MM.1S (cell line): ENCODE measurements around the gene GSTA1.
"Not testable (repeated sequence)": the region's sequence is repeated elsewhere in the genome, so short reads cannot be mapped to it uniquely, and the experiment has no call there.

ENCODE experiments used
- DNase-seq: peaks from one replicate; pipeline ENCODE4 v3.0.0-alpha.2; 2015
- H2AFZ ChIP-seq: fragments of 300-600 bp; sonication (generic); 2 replicates; pipeline ENCODE4 v1.6.0; 2016; ENCODE audit warnings: antibody characterized with exemption, low read length
- H3F3A ChIP-seq: fragments of 300-600 bp; sonication (generic); 2 replicates; pipeline ENCODE4 v1.6.1; 2016; ENCODE audit warnings: mild to moderate bottlenecking, antibody characterized with exemption, low read length, moderate library complexity, mixed read lengths; ENCODE audit not compliant: insufficient read depth
- H3K27ac ChIP-seq: fragments of 300-600 bp; sonication (generic); 2 replicates; pipeline ENCODE4 v1.5.1; 2016; ENCODE audit warnings: mild to moderate bottlenecking, low read length
- H3K27me3 ChIP-seq: fragments of 300-600 bp; sonication (generic); replicated peaks from 2 replicates; pipeline ENCODE4 v1.6.0; 2016; ENCODE audit warnings: low read length; ENCODE audit not compliant: insufficient read depth
- H3K36me3 ChIP-seq: fragments of 300-600 bp; sonication (generic); replicated peaks from 2 replicates; pipeline ENCODE4 v1.6.1; 2016; ENCODE audit warnings: mild to moderate bottlenecking, low read length, mixed read lengths; ENCODE audit not compliant: insufficient read depth
- H3K4me1 ChIP-seq: fragments of 300-600 bp; sonication (generic); 2 replicates; pipeline ENCODE4 v1.6.1; 2016; ENCODE audit warnings: low read length, mixed read lengths
- H3K4me2 ChIP-seq: fragments of 300-600 bp; sonication (generic); 2 replicates; pipeline ENCODE4 v1.6.0; 2016; ENCODE audit warnings: low read depth, low read length
- H3K4me3 ChIP-seq: fragments of 300-600 bp; sonication (generic); 2 replicates; pipeline ENCODE4 v1.5.1; 2016; ENCODE audit warnings: low read length, mixed read lengths
- H3K79me2 ChIP-seq: fragments of 300-600 bp; sonication (generic); 2 replicates; pipeline ENCODE4 v1.6.1; 2016; ENCODE audit warnings: mixed run types, low read length, mixed read lengths
- H3K9ac ChIP-seq: fragments of 300-600 bp; sonication (generic); 2 replicates; pipeline ENCODE4 v1.6.1; 2016; ENCODE audit warnings: low read length, mixed read lengths
- H3K9me2 ChIP-seq: fragments of 300-600 bp; sonication (generic); replicated peaks from 2 replicates; pipeline ENCODE4 v1.6.1; 2016; ENCODE audit warnings: mild to moderate bottlenecking, low read length, mixed read lengths; ENCODE audit not compliant: insufficient read depth
- H3K9me3 ChIP-seq: fragments of 300-600 bp; sonication (generic); replicated peaks from 2 replicates; pipeline ENCODE4 v1.6.1; 2016; ENCODE audit warnings: mild to moderate bottlenecking, low read length, mixed read lengths; ENCODE audit not compliant: insufficient read depth
- H4K20me1 ChIP-seq: fragments of 300-600 bp; sonication (generic); 2 replicates; pipeline ENCODE4 v1.6.1; 2016; ENCODE audit warnings: mild to moderate bottlenecking, low read length, moderate library complexity, mixed read lengths; ENCODE audit not compliant: insufficient read depth
- EZH2 ChIP-seq: fragments of 300-600 bp; sonication (generic); optimal IDR thresholded peaks from 2 replicates; pipeline ENCODE3; 2017; ENCODE audit warnings: low read depth, mild to moderate bottlenecking, antibody characterized with exemption, low read length, mixed read lengths
- EZH2phosphoT487 ChIP-seq: fragments of 300-600 bp; sonication (generic); IDR thresholded peaks from 2 replicates; pipeline ENCODE4 v1.6.1; 2018; ENCODE audit warnings: antibody characterized with exemption, low read length
- TF ChIP-seq, protein P1 (sequence below): fragments of 300-600 bp; sonication (generic); IDR thresholded peaks from 2 replicates; pipeline ENCODE4 v1.5.1; 2016; ENCODE audit warnings: antibody characterized with exemption, low read length, mixed read lengths

The GSTA1 gene

DNA sequence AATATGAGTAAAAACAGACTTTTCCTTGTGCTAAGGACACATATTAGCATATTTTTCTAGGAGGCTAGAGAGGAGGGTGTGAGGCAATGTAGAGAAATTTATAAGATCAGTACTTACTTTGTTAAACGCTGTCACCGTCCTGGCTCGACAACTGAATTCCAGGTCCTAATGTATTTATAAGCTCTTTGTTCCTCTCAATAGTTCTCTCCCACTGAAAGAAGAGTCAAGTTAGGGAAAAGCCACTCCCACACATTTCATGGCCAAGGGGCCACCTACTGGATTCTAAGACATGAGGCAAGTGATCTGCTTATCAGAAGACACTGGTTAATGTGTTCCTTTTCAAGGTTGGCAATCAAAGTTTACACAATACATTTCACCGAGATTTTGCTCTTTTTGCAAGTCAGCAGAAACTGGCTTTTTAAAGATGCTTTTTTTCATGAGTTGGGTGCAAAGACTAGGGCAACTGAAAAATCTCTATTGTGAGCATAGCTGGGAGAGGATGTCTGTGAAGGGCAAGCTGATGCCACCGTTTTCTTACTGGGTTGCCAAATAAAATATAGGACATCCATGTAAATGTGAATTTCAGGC is at the start of gene GSTA1:
Gene GSTA1 (minus strand): TSS at position 149 of the 588 bp plus-strand sequence. CDS start 4,549 bp downstream, outside the sequence.
- not testable (repeated sequence) for H3K27me3 ChIP-seq, H2AFZ ChIP-seq, H3K9ac ChIP-seq, DNase-seq, H3K36me3 ChIP-seq, H3K79me2 ChIP-seq, H3K9me3 ChIP-seq, H3K9me2 ChIP-seq, H3K27ac ChIP-seq, H3K4me3 ChIP-seq, H3K4me2 ChIP-seq, H4K20me1 ChIP-seq, H3F3A ChIP-seq, H3K4me1 ChIP-seq

DNA sequence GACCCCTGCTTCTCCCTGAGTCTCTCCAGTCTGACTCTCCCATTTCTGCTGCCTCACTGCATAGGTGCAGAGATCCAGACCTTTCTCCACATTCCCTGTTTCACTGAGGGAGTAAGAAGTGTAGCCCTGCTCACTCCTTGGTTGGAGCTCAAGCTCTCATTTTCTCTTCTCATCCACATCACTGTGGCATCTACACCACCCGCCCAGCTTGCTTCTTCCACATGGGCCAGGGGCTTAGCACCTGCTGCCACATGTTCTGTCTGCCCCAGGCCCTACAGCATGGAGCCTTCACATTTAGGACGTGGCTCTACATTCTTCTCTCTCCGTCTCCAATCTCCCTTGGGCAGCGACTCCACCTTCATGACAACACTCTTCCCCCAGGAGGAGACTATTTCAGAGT is 45.5 kb upstream of the GSTA1 start:
- H2AFZ ChIP-seq: no peak overlapping the region
- H3K9me3 ChIP-seq: no peaks in the 10 kb centered on the region
- H3K4me1 ChIP-seq: no peaks in the 10 kb centered on the region
- no peaks in the 10 kb centered on the region for H3K27me3 ChIP-seq
- H3K36me3 ChIP-seq: no peaks in the 10 kb centered on the region
- H3K79me2 ChIP-seq: no peaks in the 10 kb centered on the region
- H3K9me2 ChIP-seq: no peaks in the 10 kb centered on the region
- DNase-seq: no peak
- H4K20me1 ChIP-seq: no peaks in the 10 kb centered on the region
- no peak overlapping the region for H3K4me2 ChIP-seq
- H3K27ac ChIP-seq: no peak overlapping the region
- no peaks in the 10 kb centered on the region for H3F3A ChIP-seq
- TF ChIP-seq EZH2phosphoT487: no peak
- TF ChIP-seq EZH2: no peak
- TF ChIP-seq, protein P1, sequence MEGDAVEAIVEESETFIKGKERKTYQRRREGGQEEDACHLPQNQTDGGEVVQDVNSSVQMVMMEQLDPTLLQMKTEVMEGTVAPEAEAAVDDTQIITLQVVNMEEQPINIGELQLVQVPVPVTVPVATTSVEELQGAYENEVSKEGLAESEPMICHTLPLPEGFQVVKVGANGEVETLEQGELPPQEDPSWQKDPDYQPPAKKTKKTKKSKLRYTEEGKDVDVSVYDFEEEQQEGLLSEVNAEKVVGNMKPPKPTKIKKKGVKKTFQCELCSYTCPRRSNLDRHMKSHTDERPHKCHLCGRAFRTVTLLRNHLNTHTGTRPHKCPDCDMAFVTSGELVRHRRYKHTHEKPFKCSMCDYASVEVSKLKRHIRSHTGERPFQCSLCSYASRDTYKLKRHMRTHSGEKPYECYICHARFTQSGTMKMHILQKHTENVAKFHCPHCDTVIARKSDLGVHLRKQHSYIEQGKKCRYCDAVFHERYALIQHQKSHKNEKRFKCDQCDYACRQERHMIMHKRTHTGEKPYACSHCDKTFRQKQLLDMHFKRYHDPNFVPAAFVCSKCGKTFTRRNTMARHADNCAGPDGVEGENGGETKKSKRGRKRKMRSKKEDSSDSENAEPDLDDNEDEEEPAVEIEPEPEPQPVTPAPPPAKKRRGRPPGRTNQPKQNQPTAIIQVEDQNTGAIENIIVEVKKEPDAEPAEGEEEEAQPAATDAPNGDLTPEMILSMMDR: no peak
- H3K9ac ChIP-seq: no peak overlapping the region
- no peak overlapping the region for H3K4me3 ChIP-seq

DNA sequence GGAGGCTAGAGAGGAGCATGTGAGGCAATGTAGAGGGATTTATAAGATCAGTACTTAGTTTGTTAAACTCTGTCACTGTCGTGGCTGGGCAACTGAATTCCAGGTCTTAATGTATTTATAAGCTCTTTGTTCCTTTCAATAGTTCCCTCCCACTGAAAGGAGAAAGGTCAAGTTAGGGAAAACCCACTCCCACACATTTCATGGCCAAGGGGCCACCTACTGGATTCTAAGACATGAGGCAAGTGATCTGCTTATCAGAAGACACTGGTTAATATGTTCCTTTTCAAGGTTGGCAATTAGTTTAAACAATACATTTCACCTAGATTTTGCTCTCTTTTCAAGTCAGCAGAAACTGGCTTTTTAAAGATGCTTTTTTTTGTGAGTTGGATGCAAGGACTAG is 42.4 kb upstream of the GSTA1 start:
- Histone ChIP-seq H3K27ac (no peak overlapping the region), H2AFZ (no peak overlapping the region), H3K9me2 (no peaks in the 10 kb centered on the region), H3K4me3 (no peak overlapping the region), H3K9ac (no peak overlapping the region), H3K4me1 (no peaks in the 10 kb centered on the region), H3K4me2 (no peak overlapping the region), H3K9me3 (no peaks in the 10 kb centered on the region), H3K79me2 (no peaks in the 10 kb centered on the region), H4K20me1 (no peaks in the 10 kb centered on the region), H3K27me3 (no peaks in the 10 kb centered on the region), H3F3A (no peaks in the 10 kb centered on the region), H3K36me3 (no peaks in the 10 kb centered on the region)
- TF ChIP-seq, protein P1: no peak
- TF ChIP-seq EZH2 (no peak), EZH2phosphoT487 (no peak)
- DNase-seq: no peak

DNA sequence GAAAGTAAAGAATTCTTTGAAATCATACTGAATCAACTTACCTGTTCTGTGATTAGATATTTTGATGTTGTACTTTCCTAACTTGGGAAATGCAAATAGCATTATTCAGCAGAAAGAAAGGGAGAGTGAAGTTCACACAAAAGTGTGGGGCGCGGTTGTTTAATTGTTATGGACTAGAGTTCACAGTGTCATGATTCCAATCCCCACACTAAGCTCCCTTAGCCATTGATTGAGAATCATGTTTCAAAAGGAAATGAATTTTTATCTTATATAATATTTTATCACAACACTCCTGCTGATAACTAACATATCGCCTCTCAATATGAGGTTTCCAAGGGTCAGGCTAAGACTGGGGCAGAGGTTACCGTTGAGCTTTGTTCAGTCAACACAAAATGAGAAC is 40.0 kb upstream of the GSTA1 start:
- Histone ChIP-seq H3K9me2 (no peaks in the 10 kb centered on the region), H2AFZ (no peak overlapping the region), H3K36me3 (no peaks in the 10 kb centered on the region), H3K27ac (no peak overlapping the region), H3K27me3 (no peaks in the 10 kb centered on the region), H4K20me1 (no peaks in the 10 kb centered on the region), H3K9me3 (no peaks in the 10 kb centered on the region), H3K4me2 (no peak overlapping the region), H3K9ac (no peak overlapping the region), H3F3A (no peaks in the 10 kb centered on the region), H3K4me3 (no peak overlapping the region), H3K4me1 (no peaks in the 10 kb centered on the region), H3K79me2 (no peaks in the 10 kb centered on the region)
- DNase-seq: no peak
- TF ChIP-seq EZH2phosphoT487 (no peak), EZH2 (no peak)
- TF ChIP-seq, protein P1: no peak
